Activated CD4-positive, alpha-beta T cell treated with anti-CD3 and anti-CD28 coated beads, Interleukin-2, amount 50 U/mL, for 1 hour (primary cell): ENCODE results near the gene RELL1.
A peak's percentile ranks its signal among the peaks of the same experiment; 100 is the strongest.
"Not testable (repeated sequence)": the region's sequence is repeated elsewhere in the genome, so short reads cannot be mapped to it uniquely, and the experiment has no call there.

Source experiments
- DNase-seq: peaks from one replicate; pipeline ENCODE4 v3.0.0-alpha.2; 2020

The RELL1 gene

GRCh38 chr4:37690976-37691375 is 4.8 kb upstream of the RELL1 start:
- DNase-seq = no peak

- no peak for DNase-seq
Observed at GRCh38 chr4:37689353-37690095, 3.3 kb upstream of the RELL1 start.

- no peak for DNase-seq
Observed at GRCh38 chr4:37687681-37688080, 1.5 kb upstream of the RELL1 start.

- no peak for DNase-seq
Observed at GRCh38 chr4:37687194-37687562, 1.0 kb upstream of the RELL1 start.

- DNase-seq = peak; percentile 52
Observed at GRCh38 chr4:37685823-37686372, 278 bp downstream of the RELL1 start.

- DNase-seq = peak; percentile 25
Observed at GRCh38 chr4:37685161-37685822, 884 bp downstream of the RELL1 start.

- no peak for DNase-seq
Observed at GRCh38 chr4:37684154-37684553, 2.0 kb downstream of the RELL1 start.

- DNase-seq = no peak
Observed at GRCh38 chr4:37682701-37683401, 3.3 kb downstream of the RELL1 start.

GRCh38 chr4:37680089-37680488 is 6.1 kb downstream of the RELL1 start:
- DNase-seq = no peak

- no peak for DNase-seq
Observed at GRCh38 chr4:37679301-37679700, 6.9 kb downstream of the RELL1 start.

GRCh38 chr4:37678624-37679023 is 7.6 kb downstream of the RELL1 start:
- no peak for DNase-seq

- no peak for DNase-seq
Observed at GRCh38 chr4:37675587-37676290, 10.4 kb downstream of the RELL1 start.

GRCh38 chr4:37674439-37674838 is 11.7 kb downstream of the RELL1 start:
- DNase-seq = no peak

GRCh38 chr4:37673538-37674192 is 12.5 kb downstream of the RELL1 start:
- no peak for DNase-seq

GRCh38 chr4:37671072-37671471 is 15.1 kb downstream of the RELL1 start:
- no peak for DNase-seq

GRCh38 chr4:37670249-37670648 is 15.9 kb downstream of the RELL1 start:
- no peak for DNase-seq

GRCh38 chr4:37669124-37669523 is 17.1 kb downstream of the RELL1 start:
- DNase-seq = not testable (repeated sequence)

GRCh38 chr4:37667197-37668100 is 18.7 kb downstream of the RELL1 start:
- DNase-seq = no peak

GRCh38 chr4:37666625-37667071 is 19.5 kb downstream of the RELL1 start:
- DNase-seq = no peak

- DNase-seq = no peak
Observed at GRCh38 chr4:37665333-37666320, 20.5 kb downstream of the RELL1 start.
